ENCODE data around the gene ANKRD55. TPM values are rescaled to one million over a fixed set of nuclear protein-coding genes. Genes with fewer than 3 reads are reported as not detected.

The ANKRD55 gene
- total RNA-seq, 2 donors from 2014 or later, result not detected

DNA sequence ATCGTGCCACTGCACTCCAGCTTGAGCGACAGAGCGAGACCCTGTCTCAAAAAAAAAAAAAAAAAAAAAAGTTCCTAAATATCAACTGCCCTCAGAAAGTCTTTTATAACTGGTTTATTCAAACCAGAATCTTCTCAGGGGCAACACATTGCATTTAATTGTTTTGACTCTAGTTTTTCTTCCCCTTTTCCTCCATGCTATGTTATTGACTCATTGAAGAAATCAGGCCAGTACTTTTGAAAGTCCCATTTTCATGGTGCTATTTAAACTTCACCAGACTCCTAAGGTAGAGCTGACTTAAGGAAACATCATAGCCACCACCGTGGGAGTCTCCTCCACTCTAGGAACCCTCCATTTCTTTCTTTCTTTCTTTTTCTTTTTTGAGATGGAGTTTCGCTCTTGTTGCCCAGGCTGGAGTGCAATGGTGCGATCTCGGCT, 155.3 kb downstream of the ANKRD55 start:
- Histone ChIP-seq H3K36me3 (no peaks in the 10 kb centered on the region), H3K9me3 (no peaks in the 10 kb centered on the region), H3K27ac (no peak overlapping the region), H3K4me1 (no peaks in the 10 kb centered on the region), H3K9ac (ENCODE audit: low read depth in 2 of 2, low read length in 2 of 2) (no peak overlapping the region), H3K4me3 (no peak overlapping the region), H3K27me3 (no peaks in the 10 kb centered on the region)
- intact Hi-C loops (cut with DNase I), result no loop called here
- no peak for DNase-seq
- TF ChIP-seq, protein P1, sequence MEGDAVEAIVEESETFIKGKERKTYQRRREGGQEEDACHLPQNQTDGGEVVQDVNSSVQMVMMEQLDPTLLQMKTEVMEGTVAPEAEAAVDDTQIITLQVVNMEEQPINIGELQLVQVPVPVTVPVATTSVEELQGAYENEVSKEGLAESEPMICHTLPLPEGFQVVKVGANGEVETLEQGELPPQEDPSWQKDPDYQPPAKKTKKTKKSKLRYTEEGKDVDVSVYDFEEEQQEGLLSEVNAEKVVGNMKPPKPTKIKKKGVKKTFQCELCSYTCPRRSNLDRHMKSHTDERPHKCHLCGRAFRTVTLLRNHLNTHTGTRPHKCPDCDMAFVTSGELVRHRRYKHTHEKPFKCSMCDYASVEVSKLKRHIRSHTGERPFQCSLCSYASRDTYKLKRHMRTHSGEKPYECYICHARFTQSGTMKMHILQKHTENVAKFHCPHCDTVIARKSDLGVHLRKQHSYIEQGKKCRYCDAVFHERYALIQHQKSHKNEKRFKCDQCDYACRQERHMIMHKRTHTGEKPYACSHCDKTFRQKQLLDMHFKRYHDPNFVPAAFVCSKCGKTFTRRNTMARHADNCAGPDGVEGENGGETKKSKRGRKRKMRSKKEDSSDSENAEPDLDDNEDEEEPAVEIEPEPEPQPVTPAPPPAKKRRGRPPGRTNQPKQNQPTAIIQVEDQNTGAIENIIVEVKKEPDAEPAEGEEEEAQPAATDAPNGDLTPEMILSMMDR (IDR thresholded peaks at IDR 0.05), result no peak

DNA sequence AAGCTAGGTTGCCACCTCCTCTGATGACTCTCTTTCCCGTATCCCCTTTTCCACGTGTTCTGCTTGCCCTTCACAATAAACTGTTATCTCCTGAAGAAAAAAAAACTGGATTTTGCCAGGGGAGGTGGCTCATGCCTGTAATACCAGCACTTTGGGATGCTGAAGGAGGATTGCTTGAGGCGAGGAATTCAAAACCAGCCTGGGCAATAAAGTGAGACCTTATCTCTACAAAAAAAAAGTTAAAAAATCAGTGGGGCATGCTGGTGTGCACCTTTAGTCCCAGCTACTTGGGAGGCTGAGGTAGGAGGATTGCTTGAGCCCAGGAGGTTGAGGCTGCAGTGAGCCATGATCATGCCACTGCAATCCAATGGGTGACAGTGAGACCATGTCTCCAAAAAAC, 156.6 kb downstream of the ANKRD55 start:
- Histone ChIP-seq H3K36me3 (no peaks in the 10 kb centered on the region), H3K27me3 (no peaks in the 10 kb centered on the region), H3K9me3 (no peaks in the 10 kb centered on the region), H3K9ac (ENCODE audit: low read depth in 2 of 2, low read length in 2 of 2) (no peak overlapping the region), H3K4me1 (no peaks in the 10 kb centered on the region), H3K27ac (no peak overlapping the region), H3K4me3 (no peak overlapping the region)
- TF ChIP-seq, protein P1 (IDR thresholded peaks at IDR 0.05), result no peak
- intact Hi-C loops (cut with DNase I), result no loop called here
- no peak for DNase-seq

DNA sequence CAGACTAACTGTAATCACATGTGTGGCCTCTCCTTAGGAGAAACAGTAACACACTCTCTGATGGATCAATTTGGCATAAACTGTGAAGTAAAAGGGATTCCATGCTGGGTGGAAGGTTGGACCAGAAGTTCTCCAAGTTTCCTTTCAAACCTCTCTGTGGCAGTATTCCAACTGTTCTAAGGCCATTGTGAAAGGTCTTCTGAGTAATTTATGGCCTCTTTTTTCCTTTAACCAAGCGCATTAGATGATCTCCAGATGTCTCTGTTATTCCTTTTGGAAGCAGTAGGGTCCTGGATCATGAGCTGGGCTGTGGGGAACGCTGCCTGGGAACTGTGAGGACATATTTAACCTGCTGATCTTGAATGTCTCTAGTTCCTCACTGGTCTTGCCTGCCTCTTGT, 157.8 kb downstream of the ANKRD55 start:
- no peaks in the 10 kb centered on the region for H3K4me1 ChIP-seq
- no peaks in the 10 kb centered on the region for H3K9me3 ChIP-seq
- TF ChIP-seq, protein P1 (IDR thresholded peaks at IDR 0.05), result no peak
- H3K36me3 ChIP-seq, result no peaks in the 10 kb centered on the region
- H3K9ac ChIP-seq (ENCODE audit: low read depth in 2 of 2, low read length in 2 of 2), result no peak overlapping the region
- no peak for DNase-seq
- intact Hi-C loops (cut with DNase I), result no loop called here
- H3K27me3 ChIP-seq, result no peaks in the 10 kb centered on the region
- no peak overlapping the region for H3K4me3 ChIP-seq
- no peak overlapping the region for H3K27ac ChIP-seq

DNA sequence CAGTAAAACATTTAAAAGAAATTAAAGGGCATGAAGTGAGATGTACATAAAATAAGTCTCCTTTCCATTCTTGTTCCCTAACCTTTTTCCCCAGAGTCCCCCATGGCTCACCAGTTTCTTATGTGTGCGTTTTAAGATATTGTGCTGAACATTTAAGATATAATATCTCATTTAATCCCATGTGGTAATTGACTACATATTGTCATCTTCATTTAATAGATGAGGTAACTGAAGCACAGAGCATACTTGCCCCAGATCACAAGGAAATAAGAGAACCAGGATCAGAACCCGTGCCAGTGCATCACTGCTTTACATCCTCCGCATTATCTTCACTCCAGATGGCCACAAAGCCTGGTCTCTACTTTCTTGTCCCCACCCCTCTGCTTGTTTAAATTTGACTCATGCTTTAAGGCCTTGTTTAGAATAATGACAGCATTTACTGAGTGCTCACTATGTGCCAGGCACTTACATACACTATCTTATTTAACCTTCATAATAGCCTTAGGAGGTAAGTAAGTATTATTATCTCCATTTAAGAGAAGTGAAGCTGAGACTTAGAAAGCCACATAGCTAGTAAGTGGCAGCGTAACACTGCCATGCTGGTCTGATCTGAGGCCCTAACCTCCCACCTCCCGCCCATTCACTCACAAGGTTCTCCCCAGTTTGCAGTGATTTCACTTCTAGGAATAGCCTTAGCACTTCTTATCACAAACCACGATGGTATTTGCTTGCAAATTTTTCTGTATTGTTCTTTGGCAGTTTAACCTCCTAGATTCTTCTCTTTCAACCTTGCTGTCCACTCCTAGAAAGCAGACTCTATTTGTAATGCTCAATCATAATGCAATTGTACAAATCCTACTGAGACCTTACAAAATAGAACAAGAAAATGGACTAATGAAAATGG, 160.0 kb downstream of the ANKRD55 start:
- no peak overlapping the region for H3K4me3 ChIP-seq
- H3K4me1 ChIP-seq, result no peaks in the 10 kb centered on the region
- no peaks in the 10 kb centered on the region for H3K9me3 ChIP-seq
- DNase-seq, result no peak
- TF ChIP-seq, protein P1 (IDR thresholded peaks at IDR 0.05), result no peak
- H3K27ac ChIP-seq, result no peak overlapping the region
- no peak overlapping the region for H3K9ac ChIP-seq (ENCODE audit: low read depth in 2 of 2, low read length in 2 of 2)
- intact Hi-C loops (cut with DNase I), result loop anchor here (5.0 kb wide), 1 partner anchor 91 kb away; no protein-coding TSS in a partner anchor
- H3K27me3 ChIP-seq, result no peaks in the 10 kb centered on the region
- no peaks in the 10 kb centered on the region for H3K36me3 ChIP-seq

DNA sequence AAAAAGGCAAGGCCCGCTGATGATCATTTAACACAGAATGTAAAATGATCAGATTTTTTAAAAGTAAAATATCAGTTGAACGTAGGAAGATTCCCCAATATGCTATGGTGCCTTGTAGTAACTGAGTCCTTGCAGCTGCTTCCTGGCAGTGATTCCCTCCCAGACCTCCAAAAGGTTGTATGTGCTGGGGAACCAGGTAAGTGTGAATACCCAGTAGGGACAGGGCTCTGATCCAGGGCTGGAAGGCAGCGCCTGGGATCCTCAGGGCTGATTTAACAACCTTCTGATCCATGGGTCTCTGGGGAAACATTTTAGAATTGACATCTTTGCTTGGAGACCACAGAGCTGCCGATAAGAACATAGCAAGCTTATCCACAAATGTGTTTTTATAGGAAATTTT, 161.7 kb downstream of the ANKRD55 start:
- Histone ChIP-seq H3K27me3 (no peaks in the 10 kb centered on the region), H3K9me3 (no peaks in the 10 kb centered on the region), H3K27ac (peak overlapping the region; percentile 5), H3K4me1 (no peaks in the 10 kb centered on the region), H3K9ac (ENCODE audit: low read depth in 2 of 2, low read length in 2 of 2) (no peak overlapping the region), H3K36me3 (no peaks in the 10 kb centered on the region), H3K4me3 (no peak overlapping the region)
- no peak for DNase-seq
- intact Hi-C loops (cut with DNase I), result loop anchor here (5.0 kb wide), 1 partner anchor 89 kb away; no protein-coding TSS in a partner anchor
- TF ChIP-seq, protein P1 (IDR thresholded peaks at IDR 0.05), result no peak

All from colonic mucosa (tissue), 4 donors.